Trophoblast cell (in vitro differentiated cells and primary cell): ENCODE data around the gene SPAG9.

ENCODE experiments used
- DNase-seq, 2 donors: peaks; one replicate each; pipeline ENCODE4 v3.0.0-alpha.2; 2016
- H2AFZ ChIP-seq: 2 replicates; pipeline ENCODE4 v1.6.1; 2013; ENCODE audit warnings: low read length, moderate library complexity, mild to moderate bottlenecking; ENCODE audit not compliant: insufficient read depth, poor library complexity
- H2AK5ac ChIP-seq: 2 replicates; pipeline ENCODE4 v1.6.1; 2013; ENCODE audit warnings: mild to moderate bottlenecking, low read length
- H2BK120ac ChIP-seq: 2 replicates; pipeline ENCODE4 v1.6.1; 2013; ENCODE audit warnings: low read length, mild to moderate bottlenecking, moderate library complexity; ENCODE audit not compliant: insufficient read depth, poor library complexity
- H2BK12ac ChIP-seq: 2 replicates; pipeline ENCODE4 v1.6.1; 2013; ENCODE audit warnings: mild to moderate bottlenecking, low read length, moderate library complexity
- H2BK5ac ChIP-seq: 2 replicates; pipeline ENCODE4 v1.6.1; 2013; ENCODE audit warnings: low read length, low read depth, moderate library complexity, mild to moderate bottlenecking; ENCODE audit not compliant: poor library complexity
- H3K14ac ChIP-seq: 2 replicates; pipeline ENCODE4 v1.6.1; 2013; ENCODE audit warnings: mild to moderate bottlenecking, low read length
- H3K18ac ChIP-seq: 2 replicates; pipeline ENCODE4 v1.6.1; 2013; ENCODE audit warnings: mild to moderate bottlenecking, low read length
- H3K23ac ChIP-seq: 2 replicates; pipeline ENCODE4 v1.6.1; 2013; ENCODE audit warnings: low read length
- H3K27ac ChIP-seq: 2 replicates; pipeline ENCODE4 v1.5.1; 2013; ENCODE audit warnings: low read depth, mild to moderate bottlenecking, inconsistent platforms, low read length, moderate library complexity
- H3K27me3 ChIP-seq: 2 replicates; pipeline ENCODE4 v1.6.1; 2013; ENCODE audit warnings: inconsistent platforms, mild to moderate bottlenecking, low read length, moderate library complexity; ENCODE audit not compliant: insufficient read depth
- H3K36me3 ChIP-seq, 2 experiments: 1 replicate in 1 of 2; 2 replicates in 1 of 2; pipeline ENCODE4 v1.6.1; 2013; ENCODE audit warnings: low read length in 2 of 2, mild to moderate bottlenecking in 2 of 2, moderate library complexity in 1 of 2; ENCODE audit not compliant: insufficient read depth in 2 of 2, control insufficient read depth in 1 of 2
- H3K4ac ChIP-seq: 2 replicates; pipeline ENCODE4 v1.6.1; 2013; ENCODE audit warnings: low read depth, mild to moderate bottlenecking, low read length, moderate library complexity
- H3K4me1 ChIP-seq, 2 experiments: 1 replicate in 1 of 2; 2 replicates in 1 of 2; pipeline ENCODE4 v1.6.1; 2013; ENCODE audit warnings: low read length in 2 of 2, mild to moderate bottlenecking in 2 of 2, moderate library complexity in 1 of 2; ENCODE audit not compliant: insufficient read depth in 2 of 2, control insufficient read depth in 1 of 2
- H3K4me2 ChIP-seq: 2 replicates; pipeline ENCODE4 v1.6.1; 2013; ENCODE audit warnings: inconsistent platforms, mild to moderate bottlenecking, low read length, moderate library complexity
- H3K4me3 ChIP-seq: 2 replicates; pipeline ENCODE4 v1.5.1; 2013; ENCODE audit warnings: mild to moderate bottlenecking, low read depth, low read length, inconsistent platforms
- H3K79me1 ChIP-seq: one replicate; pipeline ENCODE4 v1.6.1; 2013; ENCODE audit warnings: low read length
- H3K79me2 ChIP-seq: 2 replicates; pipeline ENCODE4 v1.6.1; 2013; ENCODE audit warnings: low read length, mild to moderate bottlenecking; ENCODE audit not compliant: control insufficient read depth, insufficient read depth, poor library complexity
- H3K9ac ChIP-seq: 2 replicates; pipeline ENCODE4 v1.6.1; 2013; ENCODE audit warnings: mild to moderate bottlenecking, low read length
- H3K9me3 ChIP-seq: 2 replicates; pipeline ENCODE4 v1.6.1; 2013; ENCODE audit warnings: low read depth, mild to moderate bottlenecking, control low read depth, inconsistent platforms, low read length; ENCODE audit not compliant: insufficient read depth
- H4K12ac ChIP-seq: 2 replicates; pipeline ENCODE4 v1.6.1; 2013; ENCODE audit warnings: low read depth, mild to moderate bottlenecking, low read length, moderate library complexity
- H4K8ac ChIP-seq: 2 replicates; pipeline ENCODE4 v1.6.1; 2013; ENCODE audit warnings: low read depth, mild to moderate bottlenecking, low read length, moderate library complexity
- H4K91ac ChIP-seq: one replicate; pipeline ENCODE4 v1.6.1; 2013; ENCODE audit warnings: low read depth, mild to moderate bottlenecking, low read length, moderate library complexity
- WGBS: extraction: QIAGEN DNeasy Blood & Tissue Kit; methylation state at CpG from one replicate; pipeline ENCODE4 v1.1.7; 2013; ENCODE audit warnings: missing lambda C conversion rate; ENCODE audit not compliant: insufficient read length, insufficient coverage; ENCODE audit errors: extremely low coverage; 5-methylcytosine and 5-hydroxymethylcytosine counted together

SPAG9 gene

DNA sequence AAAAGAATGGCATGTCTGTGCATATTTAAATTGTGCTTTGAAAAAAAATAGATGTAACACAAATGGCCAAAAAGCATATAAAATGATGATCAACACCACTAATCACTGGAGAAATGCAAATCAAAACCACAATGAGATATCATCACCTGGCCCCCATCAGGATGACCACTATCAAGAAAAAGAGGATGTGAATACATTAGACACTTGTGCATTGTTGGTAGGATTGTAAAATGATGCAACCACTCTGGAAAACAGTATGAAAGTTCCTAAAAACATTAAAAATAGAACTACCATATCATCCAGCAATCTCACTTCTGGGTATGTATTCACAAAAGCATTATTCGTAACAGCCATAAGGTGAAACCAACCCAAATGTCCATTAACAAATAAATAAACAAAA lies 91.5 kb downstream of the SPAG9 start:
- Histone ChIP-seq H3K4me1 (no peaks in the 10 kb centered on the region), H3K18ac (no peak overlapping the region), H3K9ac (no peak overlapping the region), H2AFZ (no peak overlapping the region), H4K91ac (no peak overlapping the region), H3K4ac (no peak overlapping the region), H3K27me3 (no peaks in the 10 kb centered on the region), H3K36me3 (peaks cover 0 to 10% of the 10 kb centered on the region in 2 experiments), H3K79me2 (no peaks in the 10 kb centered on the region), H3K23ac (no peak overlapping the region), H3K9me3 (no peaks in the 10 kb centered on the region), H2BK120ac (no peak overlapping the region), H3K79me1 (no peaks in the 10 kb centered on the region), H3K14ac (no peak overlapping the region), H4K12ac (no peak overlapping the region), H2AK5ac (no peak overlapping the region), H2BK5ac (no peak overlapping the region), H3K4me3 (no peak overlapping the region), H3K27ac (no peak overlapping the region), H4K8ac (no peak overlapping the region), H2BK12ac (no peak overlapping the region), H3K4me2 (no peak overlapping the region)
- DNase-seq: no peak
- WGBS: no CpG with 5 or more reads among the region's 1 CpG

DNA sequence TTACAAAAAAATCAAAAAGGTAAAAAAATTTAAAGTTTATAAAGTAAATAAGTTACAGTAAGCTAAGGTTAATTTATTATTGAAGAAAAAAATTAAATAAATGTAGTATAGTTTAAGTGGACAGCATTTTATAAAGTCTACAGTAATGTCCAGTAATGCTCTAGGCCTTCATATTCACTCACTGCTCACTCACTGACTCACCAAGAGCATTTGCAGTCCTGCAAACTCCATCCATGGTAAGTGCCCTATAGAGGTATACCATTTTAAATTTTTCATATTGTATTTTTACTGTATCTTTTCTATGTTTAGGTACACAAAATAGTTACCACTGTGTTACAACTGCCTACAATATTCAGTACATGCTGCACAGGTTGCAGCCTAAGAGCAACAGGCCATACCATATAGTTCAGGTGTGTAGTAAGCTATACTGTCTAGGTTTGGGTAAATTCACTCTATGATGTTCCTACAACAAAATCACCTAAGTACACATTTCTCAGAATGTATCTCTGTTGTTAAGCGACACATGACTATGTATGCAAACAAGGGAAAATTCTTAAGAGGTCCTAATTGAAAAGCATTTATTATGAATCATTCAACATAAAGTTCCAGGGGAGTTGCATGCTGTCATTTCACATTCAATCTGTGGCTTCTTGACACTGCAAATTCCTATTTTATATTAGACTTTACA lies 92.3 kb downstream of the SPAG9 start:
- Histone ChIP-seq H3K4ac (no peak overlapping the region), H3K36me3 (peaks cover 0 to 10% of the 10 kb centered on the region in 2 experiments), H3K27me3 (no peaks in the 10 kb centered on the region), H2BK12ac (no peak overlapping the region), H3K27ac (no peak overlapping the region), H3K9ac (no peak overlapping the region), H3K9me3 (no peaks in the 10 kb centered on the region), H2AFZ (no peak overlapping the region), H2AK5ac (no peak overlapping the region), H4K8ac (no peak overlapping the region), H2BK120ac (no peak overlapping the region), H3K14ac (no peak overlapping the region), H3K4me2 (no peak overlapping the region), H3K79me2 (no peaks in the 10 kb centered on the region), H3K23ac (no peak overlapping the region), H3K4me3 (no peak overlapping the region), H3K79me1 (no peaks in the 10 kb centered on the region), H3K18ac (no peak overlapping the region), H2BK5ac (no peak overlapping the region), H4K91ac (no peak overlapping the region), H3K4me1 (no peaks in the 10 kb centered on the region), H4K12ac (no peak overlapping the region)
- no peak for DNase-seq
- no CpG with 5 or more reads among the region's 1 CpG for WGBS

DNA sequence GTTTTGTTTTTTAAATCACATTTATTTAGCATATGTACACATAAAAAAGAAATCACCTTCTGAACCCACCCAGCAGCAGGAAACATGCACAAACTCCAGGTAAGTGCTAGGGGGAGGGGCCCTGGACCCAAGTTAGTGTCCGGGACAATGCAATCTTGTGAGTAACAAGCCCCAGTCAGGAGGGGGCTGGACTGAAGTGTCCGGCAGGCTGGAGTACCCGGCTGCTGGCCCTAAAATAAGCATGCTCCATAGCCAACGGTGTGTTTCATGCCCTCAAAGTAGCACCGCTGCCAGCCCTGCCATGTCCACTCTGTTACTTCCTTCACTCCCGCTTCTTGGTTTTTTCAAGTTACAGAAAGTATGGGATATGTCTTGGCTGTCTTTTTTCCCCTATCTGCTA lies 102.1 kb downstream of the SPAG9 start:
- no peak overlapping the region for H4K8ac ChIP-seq
- H3K14ac ChIP-seq: no peak overlapping the region
- no peak for DNase-seq
- no peaks in the 10 kb centered on the region for H3K4me1 ChIP-seq
- no peaks in the 10 kb centered on the region for H3K79me2 ChIP-seq
- no peak overlapping the region for H3K4me2 ChIP-seq
- no peaks in the 10 kb centered on the region for H3K79me1 ChIP-seq
- no peak overlapping the region for H2BK12ac ChIP-seq
- no peak overlapping the region for H3K4ac ChIP-seq
- H3K27me3 ChIP-seq: no peaks in the 10 kb centered on the region
- no peak overlapping the region for H2AK5ac ChIP-seq
- no peak overlapping the region for H4K12ac ChIP-seq
- H2AFZ ChIP-seq: no peak overlapping the region
- no peaks in the 10 kb centered on the region for H3K9me3 ChIP-seq
- WGBS: no CpG with 5 or more reads among the region's 6 CpGs
- no peak overlapping the region for H4K91ac ChIP-seq
- no peak overlapping the region for H2BK120ac ChIP-seq
- H3K4me3 ChIP-seq: no peak overlapping the region
- H3K9ac ChIP-seq: no peak overlapping the region
- peaks cover 6 to 9% of the 10 kb centered on the region in 2 experiments for H3K36me3 ChIP-seq
- no peak overlapping the region for H2BK5ac ChIP-seq
- no peak overlapping the region for H3K23ac ChIP-seq
- H3K18ac ChIP-seq: no peak overlapping the region
- H3K27ac ChIP-seq: no peak overlapping the region

DNA sequence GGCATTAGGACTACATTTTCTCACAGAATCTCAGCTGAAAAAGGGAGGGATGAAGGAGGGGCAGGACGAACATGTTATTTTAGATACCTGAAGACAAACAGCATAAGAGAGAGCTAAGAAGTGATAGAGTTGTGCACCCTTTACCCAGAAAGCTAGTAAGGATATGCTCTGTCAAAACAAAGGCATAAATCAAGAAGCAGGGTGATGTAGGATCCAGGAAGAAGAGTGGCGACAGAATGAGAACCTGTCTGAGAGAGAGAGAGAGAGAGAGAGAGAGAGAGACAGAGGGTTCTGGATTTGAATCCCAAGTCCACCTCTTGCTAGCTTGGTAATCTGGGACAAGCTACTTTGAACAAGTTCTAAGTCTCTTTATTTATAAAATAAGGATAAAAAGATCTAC lies 103.4 kb downstream of the SPAG9 start:
- Histone ChIP-seq H3K79me1 (no peaks in the 10 kb centered on the region), H3K18ac (no peak overlapping the region), H4K12ac (no peak overlapping the region), H3K27ac (no peak overlapping the region), H3K4ac (no peak overlapping the region), H3K36me3 (peaks cover 8 to 12% of the 10 kb centered on the region in 2 experiments), H3K14ac (no peak overlapping the region), H3K4me3 (no peak overlapping the region), H3K9ac (no peak overlapping the region), H2BK120ac (no peak overlapping the region), H2BK5ac (no peak overlapping the region), H3K23ac (no peak overlapping the region), H3K9me3 (no peaks in the 10 kb centered on the region), H2AK5ac (no peak overlapping the region), H4K91ac (no peak overlapping the region), H2AFZ (no peak overlapping the region), H3K27me3 (no peaks in the 10 kb centered on the region), H3K4me1 (no peaks in the 10 kb centered on the region), H4K8ac (no peak overlapping the region), H2BK12ac (no peak overlapping the region), H3K79me2 (no peaks in the 10 kb centered on the region), H3K4me2 (no peak overlapping the region)
- WGBS: no CpG with 5 or more reads among the region's 2 CpGs
- no peak for DNase-seq
